ENCODE data around the gene UNC80. TPM values are rescaled to one million over a fixed set of nuclear protein-coding genes. Genes with fewer than 3 reads are reported as not detected.

Gene UNC80
- polyA plus RNA-seq, 1 donor (not counting 4 experiments of a cell fraction or from before 2014, with no cell fraction given), result 0.13 TPM

GRCh38 chr2:209988010-209988409 lies 216.4 kb downstream of the UNC80 start:
- Histone ChIP-seq H3K27ac (ENCODE audit: control insufficient read depth, insufficient read depth, low read length) (no peak overlapping the region), H3K9ac (ENCODE audit: control insufficient read depth, extremely low read depth, insufficient read depth, low read length) (no peak overlapping the region), H3K9me3 (ENCODE audit: control insufficient read depth, low read depth, low read length) (no peaks in the 10 kb centered on the region), H4K20me1 (ENCODE audit: control insufficient read depth, extremely low read depth, insufficient read depth, low read length) (no peaks in the 10 kb centered on the region), H3K79me2 (ENCODE audit: control insufficient read depth, insufficient read depth, low read length) (no peaks in the 10 kb centered on the region), H2AFZ (ENCODE audit: control insufficient read depth, low read length) (no peak overlapping the region), H3K4me1 (ENCODE audit: control insufficient read depth, extremely low read depth, insufficient read depth, low read length) (no peaks in the 10 kb centered on the region), H3K4me2 (ENCODE audit: control insufficient read depth, extremely low read depth, insufficient read depth, low read depth, low read length) (no peak overlapping the region), H3K27me3 (ENCODE audit: control insufficient read depth, extremely low read depth, insufficient read depth, low read length) (no peaks in the 10 kb centered on the region), H3K9me1 (ENCODE audit: control insufficient read depth, extremely low read depth, insufficient read depth, low read length) (no peaks in the 10 kb centered on the region), H3K36me3 (ENCODE audit: control insufficient read depth in 2 of 2, extremely low read depth in 1 of 2, insufficient read depth in 2 of 2, low read length in 2 of 2) (no peaks in the 10 kb centered on the region), H3K4me3 (ENCODE audit: control insufficient read depth in 2 of 3, extremely low read depth in 1 of 3, insufficient read depth in 2 of 3, low read depth in 1 of 3, low read length in 3 of 3) (no peak overlapping the region)
- dilution Hi-C loops (cut with MboI; ENCODE audit: extremely low pct_ligation_motif_present, low sequenced_read_pairs), result no loop called here
- DNase-seq (ENCODE audit: low read depth, low spot score) (no peak), FAIRE-seq (no peak)
- TF ChIP-seq CTCF (optimal IDR thresholded peaks at IDR 0.05 in 1 of 3, IDR thresholded peaks at IDR 0.05 in 1 of 3, conservative IDR thresholded peaks at IDR 0.05 in 1 of 3; ENCODE audit: extremely low read depth in 1 of 3, insufficient read depth in 2 of 3, low read length in 3 of 3) (no peak), EZH2 (IDR thresholded peaks at IDR 0.05; ENCODE audit: low read length) (no peak)

GRCh38 chr2:209990838-209991237 lies 219.2 kb downstream of the UNC80 start:
- Histone ChIP-seq H2AFZ (ENCODE audit: control insufficient read depth, low read length) (no peak overlapping the region), H3K79me2 (ENCODE audit: control insufficient read depth, insufficient read depth, low read length) (no peaks in the 10 kb centered on the region), H3K9me3 (ENCODE audit: control insufficient read depth, low read depth, low read length) (no peaks in the 10 kb centered on the region), H3K36me3 (ENCODE audit: control insufficient read depth in 2 of 2, extremely low read depth in 1 of 2, insufficient read depth in 2 of 2, low read length in 2 of 2) (no peaks in the 10 kb centered on the region), H4K20me1 (ENCODE audit: control insufficient read depth, extremely low read depth, insufficient read depth, low read length) (no peaks in the 10 kb centered on the region), H3K4me3 (ENCODE audit: control insufficient read depth in 2 of 3, extremely low read depth in 1 of 3, insufficient read depth in 2 of 3, low read depth in 1 of 3, low read length in 3 of 3) (no peak overlapping the region), H3K27me3 (ENCODE audit: control insufficient read depth, extremely low read depth, insufficient read depth, low read length) (no peaks in the 10 kb centered on the region), H3K4me2 (ENCODE audit: control insufficient read depth, extremely low read depth, insufficient read depth, low read depth, low read length) (no peak overlapping the region), H3K9ac (ENCODE audit: control insufficient read depth, extremely low read depth, insufficient read depth, low read length) (no peak overlapping the region), H3K4me1 (ENCODE audit: control insufficient read depth, extremely low read depth, insufficient read depth, low read length) (no peaks in the 10 kb centered on the region), H3K27ac (ENCODE audit: control insufficient read depth, insufficient read depth, low read length) (no peak overlapping the region), H3K9me1 (ENCODE audit: control insufficient read depth, extremely low read depth, insufficient read depth, low read length) (no peaks in the 10 kb centered on the region)
- TF ChIP-seq CTCF (optimal IDR thresholded peaks at IDR 0.05 in 1 of 3, IDR thresholded peaks at IDR 0.05 in 1 of 3, conservative IDR thresholded peaks at IDR 0.05 in 1 of 3; ENCODE audit: extremely low read depth in 1 of 3, insufficient read depth in 2 of 3, low read length in 3 of 3) (no peak), EZH2 (IDR thresholded peaks at IDR 0.05; ENCODE audit: low read length) (no peak)
- FAIRE-seq (no peak), DNase-seq (ENCODE audit: low read depth, low spot score) (no peak)
- dilution Hi-C loops (cut with MboI; ENCODE audit: extremely low pct_ligation_motif_present, low sequenced_read_pairs), result no loop called here

Measured in keratinocyte (primary cell).